Transverse colon (tissue), 4 donors: ENCODE results near the gene STK11IP. TPM values are rescaled to one million over a fixed set of nuclear protein-coding genes. Genes with fewer than 3 reads are reported as not detected.

Source experiments
- DNase-seq: peaks from one replicate; pipeline ENCODE4 v3.0.0-alpha.2; 2019
- H3K27ac ChIP-seq, 4 donors: fragments of 200-600 bp; sonication (generic); 2 replicates each; pipeline ENCODE4 v1.5.1; 2016 to 2018; ENCODE audit warnings: inconsistent platforms in 4 of 4
- H3K27me3 ChIP-seq: fragments of 200-600 bp; sonication (generic); 2 replicates; pipeline ENCODE4 v1.5.1; 2017; ENCODE audit warnings: inconsistent platforms
- H3K36me3 ChIP-seq, 4 donors: fragments of 200-600 bp; sonication (generic); 2 replicates each; pipeline ENCODE4 v1.5.1; 2017 to 2019; ENCODE audit warnings: inconsistent platforms in 4 of 4
- H3K4me1 ChIP-seq, 4 donors: fragments of 200-600 bp; sonication (generic); 2 replicates each; pipeline ENCODE4 v1.5.1; 2017 to 2020; ENCODE audit warnings: inconsistent platforms in 4 of 4
- H3K4me3 ChIP-seq, 4 donors: fragments of 200-600 bp; sonication (generic); 1 replicate in 1 of 4; 2 replicates in 3 of 4; pipeline versions ENCODE4 v1.5.1 to v1.6.1; 2017 to 2019; ENCODE audit warnings: inconsistent platforms in 4 of 4
- H3K9me3 ChIP-seq, 2 donors: fragments of 200-600 bp; sonication (generic); 2 replicates each; pipeline ENCODE4 v1.5.1; 2017 to 2019; ENCODE audit warnings: inconsistent platforms in 2 of 2
- EP300 ChIP-seq: sonication (generic); formaldehyde crosslinking; IDR thresholded peaks from one replicate; pipeline ENCODE4 v1.6.1; 2017; ENCODE audit warnings: antibody characterized with exemption, low read depth
- POLR2A ChIP-seq: fragments of 450-650 bp; IDR thresholded peaks from one replicate; pipeline ENCODE4 v1.6.1; 2016; ENCODE audit warnings: antibody characterized with exemption, mild to moderate bottlenecking, moderate library complexity
- POLR2AphosphoS5 ChIP-seq, 3 donors: sonication (generic); formaldehyde crosslinking; IDR thresholded peaks; one replicate each; pipeline ENCODE4 v1.6.1; 2016; ENCODE audit warnings: antibody characterized with exemption in 3 of 3
- WGBS, 2 donors: methylation state at CpG; one replicate each; pipeline ENCODE4 v1.1.5; 2018; ENCODE audit warnings: low coverage in 1 of 2; 5-methylcytosine and 5-hydroxymethylcytosine counted together
- in situ Hi-C, 4 donors: fragments of 200-750 bp; cut with MboI; loops; one replicate each; pipeline versions ENCODE4 v1.15.0 to v1.15.1; 2017; ENCODE audit warnings: low sequenced_read_pairs in 3 of 4, low pct_ligation_motif_present in 1 of 4, low pct_unique_long_range_greater_than_20kb in 1 of 4
- intact Hi-C: fragments of 100-400 bp; cut with DNase I; formaldehyde crosslinking; loops from one replicate; pipeline ENCODE4 v1.15.1; 2023; ENCODE audit warnings: low total_unique reads
- total RNA-seq, 4 donors: library from RNA; depleted of rRNA; stranded (reverse); fragments of >200 nt; gene quantifications; one replicate each; pipeline ENCODE4 v1.1.0, GENCODE V29; 2016
- TF ChIP-seq, protein P1 (sequence below), 5 experiments: fragments of 200-600 bp in 3 of 5; fragments of 450-650 bp in 2 of 5; sonication (generic) in 3 of 5; IDR thresholded peaks; 1 replicate in 2 of 5; 2 replicates in 3 of 5; pipeline ENCODE4 v1.5.1; 2016 to 2017; ENCODE audit warnings: antibody characterized with exemption in 5 of 5, inconsistent platforms in 3 of 5, mild to moderate bottlenecking in 2 of 5, moderate library complexity in 1 of 5

The STK11IP gene
- total RNA-seq, 4 donors from 2014 or later: 16.2 to 117 (median 38.2) TPM

DNA sequence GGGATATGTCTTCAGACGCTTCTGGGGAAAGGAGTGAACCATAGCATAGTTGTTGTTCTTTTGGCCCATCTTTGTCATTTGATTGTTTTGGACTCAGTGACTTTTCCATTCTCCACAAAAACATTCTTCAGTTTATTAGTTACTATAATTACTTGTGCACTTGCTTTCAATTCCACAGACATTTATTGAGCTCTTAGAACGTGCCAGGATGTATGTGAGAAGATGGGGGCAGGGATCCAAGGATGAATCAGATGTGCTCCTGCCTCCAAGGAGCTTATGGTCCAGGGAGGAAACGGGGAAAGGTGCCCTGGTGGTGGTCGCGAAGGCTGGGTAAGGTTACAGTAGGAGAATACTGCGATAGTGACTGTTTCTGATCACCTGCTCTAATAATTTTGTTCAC, 22.9 kb downstream of the STK11IP start:
- no peak for TF ChIP-seq POLR2AphosphoS5 (IDR thresholded peaks at IDR 0.05)
- TF ChIP-seq, protein P1, sequence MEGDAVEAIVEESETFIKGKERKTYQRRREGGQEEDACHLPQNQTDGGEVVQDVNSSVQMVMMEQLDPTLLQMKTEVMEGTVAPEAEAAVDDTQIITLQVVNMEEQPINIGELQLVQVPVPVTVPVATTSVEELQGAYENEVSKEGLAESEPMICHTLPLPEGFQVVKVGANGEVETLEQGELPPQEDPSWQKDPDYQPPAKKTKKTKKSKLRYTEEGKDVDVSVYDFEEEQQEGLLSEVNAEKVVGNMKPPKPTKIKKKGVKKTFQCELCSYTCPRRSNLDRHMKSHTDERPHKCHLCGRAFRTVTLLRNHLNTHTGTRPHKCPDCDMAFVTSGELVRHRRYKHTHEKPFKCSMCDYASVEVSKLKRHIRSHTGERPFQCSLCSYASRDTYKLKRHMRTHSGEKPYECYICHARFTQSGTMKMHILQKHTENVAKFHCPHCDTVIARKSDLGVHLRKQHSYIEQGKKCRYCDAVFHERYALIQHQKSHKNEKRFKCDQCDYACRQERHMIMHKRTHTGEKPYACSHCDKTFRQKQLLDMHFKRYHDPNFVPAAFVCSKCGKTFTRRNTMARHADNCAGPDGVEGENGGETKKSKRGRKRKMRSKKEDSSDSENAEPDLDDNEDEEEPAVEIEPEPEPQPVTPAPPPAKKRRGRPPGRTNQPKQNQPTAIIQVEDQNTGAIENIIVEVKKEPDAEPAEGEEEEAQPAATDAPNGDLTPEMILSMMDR (IDR thresholded peaks at IDR 0.05): no peak
- WGBS, 2 donors: 79 to 85% methylated on average over 4 to 6 of the region's 6 CpGs
- no peak for DNase-seq
- Histone ChIP-seq H3K4me1 (no peaks in the 10 kb centered on the region), H3K4me3 (no peak overlapping the region), H3K9me3 (no peaks in the 10 kb centered on the region), H3K27me3 (no peaks in the 10 kb centered on the region), H3K36me3 (no peaks in the 10 kb centered on the region), H3K27ac (no peak overlapping the region)
- intact Hi-C loops (no loop called here), in situ Hi-C loops (no loop called here)

DNA sequence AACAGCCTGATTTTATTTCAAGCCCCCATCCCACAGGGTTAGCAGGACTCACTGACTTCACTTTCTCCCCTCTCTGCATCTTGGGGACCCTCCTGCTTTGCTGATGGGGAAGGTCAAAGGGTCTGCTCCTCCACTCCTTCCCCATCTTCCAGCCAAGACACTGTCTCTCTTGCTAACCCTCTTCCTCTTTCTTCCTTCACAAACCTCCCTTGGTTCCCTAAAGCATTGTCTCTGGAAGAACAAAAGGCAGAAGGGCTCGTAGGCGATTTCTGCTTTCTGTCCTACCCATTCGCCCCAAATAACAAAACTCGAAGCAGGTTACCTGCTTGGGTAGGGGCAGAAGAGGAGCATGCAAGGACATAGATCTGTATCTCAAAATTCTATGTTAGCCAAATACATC, 24.3 kb downstream of the STK11IP start:
- WGBS, 2 donors: 80% methylated on average over 3 to 4 of the region's 4 CpGs
- Histone ChIP-seq H3K4me1 (peaks cover 0 to under 1% (median under 1%) of the 10 kb centered on the region in 4 donors), H3K36me3 (no peaks in the 10 kb centered on the region), H3K9me3 (no peaks in the 10 kb centered on the region), H3K4me3 (no peak overlapping the region), H3K27me3 (peaks cover 10% of the 10 kb centered on the region), H3K27ac (no peak overlapping the region)
- in situ Hi-C loops (no loop called here), intact Hi-C loops (no loop called here)
- no peak for DNase-seq
- TF ChIP-seq POLR2A (no peak), POLR2AphosphoS5 (IDR thresholded peaks at IDR 0.05) (no peak), EP300 (no peak)
- TF ChIP-seq, protein P1 (IDR thresholded peaks at IDR 0.05): no peak

DNA sequence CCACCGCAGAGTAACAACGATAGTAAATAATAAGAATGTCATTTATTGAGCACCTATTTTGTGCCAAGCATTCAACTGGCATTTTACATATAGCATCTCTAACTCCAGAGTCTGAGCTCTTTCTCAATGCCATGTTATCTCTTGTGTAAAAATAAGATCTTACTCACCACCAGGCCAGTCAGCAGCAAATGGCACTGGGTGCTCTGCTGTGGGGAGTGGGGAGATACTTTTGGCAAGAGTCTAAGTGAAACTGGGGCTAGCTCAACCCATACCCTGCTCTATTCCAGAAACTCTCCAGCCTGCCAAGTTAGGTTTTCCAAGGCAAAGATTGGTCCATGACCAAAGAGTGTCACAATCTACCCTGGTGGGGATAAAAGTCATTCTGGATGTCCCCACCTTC, 24.8 kb downstream of the STK11IP start:
- no peak overlapping the region for H3K27ac ChIP-seq
- intact Hi-C loops (no loop called here), in situ Hi-C loops (no loop called here)
- H3K4me1 ChIP-seq: peaks cover 0 to 3% (median 2%) of the 10 kb centered on the region in 4 donors
- H3K9me3 ChIP-seq: no peaks in the 10 kb centered on the region
- H3K36me3 ChIP-seq: no peaks in the 10 kb centered on the region
- no peak for DNase-seq
- TF ChIP-seq POLR2AphosphoS5 (IDR thresholded peaks at IDR 0.05) (no peak), EP300 (no peak), POLR2A (no peak)
- TF ChIP-seq, protein P1 (IDR thresholded peaks at IDR 0.05): no peak
- WGBS, 2 donors: 80 to 96% methylated on average over 2 of the region's 2 CpGs
- no peak overlapping the region for H3K4me3 ChIP-seq
- H3K27me3 ChIP-seq: peaks cover 14% of the 10 kb centered on the region

DNA sequence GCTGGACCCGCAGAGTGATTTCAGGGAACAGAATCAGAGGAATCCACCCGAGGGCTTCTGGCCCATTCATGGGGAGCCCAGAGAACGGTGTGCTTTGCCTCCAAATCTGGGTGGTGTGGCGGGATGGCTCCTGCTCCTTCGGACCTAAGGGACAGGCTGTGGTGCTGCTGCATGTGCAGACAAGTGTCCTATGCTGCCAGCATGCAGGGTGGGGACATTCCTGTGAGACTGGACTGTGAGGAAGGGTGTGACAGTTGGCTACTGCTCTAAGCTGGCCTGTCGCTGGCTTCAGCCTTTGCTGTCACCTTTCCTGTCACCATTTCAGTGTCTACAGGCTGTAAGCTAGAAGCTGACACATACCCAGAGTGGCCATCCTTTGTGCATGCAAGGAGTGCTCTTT, 26.9 kb downstream of the STK11IP start:
- H3K4me1 ChIP-seq: peaks cover 5 to 8% (median 7%) of the 10 kb centered on the region in 4 donors
- no peaks in the 10 kb centered on the region for H3K36me3 ChIP-seq
- intact Hi-C loops: no loop called here
- H3K27ac ChIP-seq: no peak overlapping the region
- DNase-seq: no peak
- TF ChIP-seq, protein P1 (IDR thresholded peaks at IDR 0.05): no peak
- TF ChIP-seq EP300: no peak
- TF ChIP-seq POLR2AphosphoS5 (IDR thresholded peaks at IDR 0.05): no peak
- TF ChIP-seq POLR2A: no peak
- in situ Hi-C loops: no loop called here
- H3K9me3 ChIP-seq: no peaks in the 10 kb centered on the region
- peaks cover 34% of the 10 kb centered on the region for H3K27me3 ChIP-seq
- no peak overlapping the region for H3K4me3 ChIP-seq
- 92% methylated on average over 4 of the region's 6 CpGs; no CpG with 5 or more reads in 1 of the 2 donors for WGBS, 2 donors
